CD14-positive monocyte (primary cell): ENCODE data around the gene KIAA0040. TPM values are rescaled to one million over a fixed set of nuclear protein-coding genes. Genes with fewer than 3 reads are reported as not detected.

Experiments
- DNase-seq, 3 donors: peaks; one replicate each; pipeline ENCODE4 v3.0.0-alpha.2; 2011 to 2022
- H2AFZ ChIP-seq: 2 replicates; pipeline ENCODE4 v1.6.0; 2012; ENCODE audit warnings: mild to moderate bottlenecking, low read depth, low read length, inconsistent platforms; ENCODE audit not compliant: insufficient read depth, poor library complexity, severe bottlenecking
- H3K27ac ChIP-seq, 2 donors: 1 replicate in 1 of 2; 2 replicates in 1 of 2; pipeline ENCODE4 v1.5.1; 2012 to 2013; ENCODE audit warnings: low read length in 2 of 2, control low read depth in 1 of 2, inconsistent platforms in 1 of 2, low read depth in 1 of 2, mild to moderate bottlenecking in 1 of 2
- H3K27me3 ChIP-seq, 2 donors: one replicate each; pipeline versions ENCODE4 v1.6.0 to v1.6.1; 2011 to 2013; ENCODE audit warnings: low read length in 2 of 2; ENCODE audit not compliant: control insufficient read depth in 2 of 2, insufficient read depth in 2 of 2
- H3K36me3 ChIP-seq, 2 donors: replicated peaks in 1 of 2; 1 replicate in 1 of 2; 2 replicates in 1 of 2; pipeline versions ENCODE4 v1.5.1 to v1.6.1; 2012 to 2013; ENCODE audit warnings: low read length in 2 of 2, control low read depth in 1 of 2, inconsistent platforms in 1 of 2, mild to moderate bottlenecking in 1 of 2; ENCODE audit not compliant: insufficient read depth in 2 of 2, control insufficient read depth in 1 of 2
- H3K4me1 ChIP-seq, 2 donors: 1 replicate in 1 of 2; 2 replicates in 1 of 2; pipeline versions ENCODE4 v1.5.1 to v1.6.1; 2012 to 2013; ENCODE audit warnings: low read length in 2 of 2, control low read depth in 1 of 2, inconsistent platforms in 1 of 2, mild to moderate bottlenecking in 1 of 2, moderate library complexity in 1 of 2; ENCODE audit not compliant: insufficient read depth in 2 of 2, control insufficient read depth in 1 of 2
- H3K4me2 ChIP-seq: replicated peaks from 2 replicates; pipeline ENCODE3; 2012; ENCODE audit warnings: low read length, moderate library complexity, mild to moderate bottlenecking; ENCODE audit not compliant: poor library complexity, severe bottlenecking; ENCODE audit errors: extremely low read depth
- H3K4me3 ChIP-seq, 3 experiments: fragments of 200-600 bp in 1 of 3; sonication (generic) in 1 of 3; replicated peaks in 1 of 3; 1 replicate in 2 of 3; 2 replicates in 1 of 3; pipeline ENCODE4 v1.5.1; 2011 to 2013; ENCODE audit warnings: low read length in 3 of 3, mild to moderate bottlenecking in 3 of 3, control low read depth in 2 of 3, low read depth in 2 of 3, inconsistent platforms in 1 of 3, moderate library complexity in 1 of 3
- H3K79me2 ChIP-seq: 2 replicates; pipeline ENCODE4 v1.6.0; 2012; ENCODE audit warnings: mild to moderate bottlenecking, control low read depth, inconsistent platforms, low read length, moderate library complexity; ENCODE audit not compliant: insufficient read depth
- H3K9ac ChIP-seq: 2 replicates; pipeline ENCODE4 v1.6.0; 2017; ENCODE audit warnings: low read length, mild to moderate bottlenecking; ENCODE audit not compliant: insufficient read depth, poor library complexity, severe bottlenecking
- H3K9me3 ChIP-seq, 2 donors: replicated peaks in 1 of 2; 1 replicate in 1 of 2; 2 replicates in 1 of 2; pipeline versions ENCODE4 v1.5.1 to v1.6.1; 2012 to 2013; ENCODE audit warnings: low read length in 2 of 2, control low read depth in 1 of 2; ENCODE audit not compliant: control insufficient read depth in 1 of 2, insufficient read depth in 1 of 2
- H4K20me1 ChIP-seq: 2 replicates; pipeline ENCODE4 v1.6.0; 2012; ENCODE audit warnings: mild to moderate bottlenecking, low read length, control low read depth, moderate library complexity; ENCODE audit not compliant: insufficient read depth
- H3K27ac Mint-ChIP-seq, 7 donors: one replicate each; pipeline ENCODE4 v1.8.0; 2020; ENCODE audit warnings: mild to moderate bottlenecking in 7 of 7, mixed read lengths in 7 of 7, moderate library complexity in 6 of 7, inconsistent platforms in 2 of 7
- H3K27me3 Mint-ChIP-seq, 3 donors: one replicate each; pipeline ENCODE4 v1.8.0; 2021 to 2022; ENCODE audit warnings: low read depth in 3 of 3, mild to moderate bottlenecking in 3 of 3, mixed read lengths in 3 of 3, moderate library complexity in 3 of 3, inconsistent platforms in 1 of 3
- H3K36me3 Mint-ChIP-seq, 2 donors: one replicate each; pipeline ENCODE4 v1.8.0; 2020; ENCODE audit warnings: mixed read lengths in 2 of 2, inconsistent platforms in 1 of 2, mild to moderate bottlenecking in 1 of 2
- H3K4me1 Mint-ChIP-seq: one replicate; pipeline ENCODE4 v1.8.0; 2020; ENCODE audit warnings: mild to moderate bottlenecking, mixed read lengths
- H3K4me3 Mint-ChIP-seq, 2 donors: one replicate each; pipeline ENCODE4 v1.8.0; 2020; ENCODE audit warnings: mild to moderate bottlenecking in 2 of 2, mixed read lengths in 2 of 2, moderate library complexity in 1 of 2
- H3K9me3 Mint-ChIP-seq, 7 donors: one replicate each; pipeline ENCODE4 v1.8.0; 2020 to 2022; ENCODE audit warnings: mixed read lengths in 7 of 7, mild to moderate bottlenecking in 6 of 7, moderate library complexity in 6 of 7, inconsistent platforms in 2 of 7
- WGBS: methylation state at CpG from one replicate; pipeline ENCODE4 v1.1.5; 2013; ENCODE audit warnings: missing lambda C conversion rate; ENCODE audit not compliant: insufficient coverage; 5-methylcytosine and 5-hydroxymethylcytosine counted together
- intact Hi-C, 2 donors: fragments of 100-400 bp; cut with micrococcal nuclease; formaldehyde crosslinking; loops; one replicate each; pipeline versions ENCODE4 v1.15.0 to v1.15.1; 2023
- polyA plus RNA-seq, 3 donors: library from polyadenylated mRNA; depleted of rRNA in 1 of 3; unstranded in 2 of 3; stranded (reverse) in 1 of 3; fragments of 300-500 nt in 2 of 3; fragments of >200 nt in 1 of 3; fragmentation: Illumina TruSeq in 2 of 3; gene quantifications; 1 replicate in 2 of 3; 2 replicates in 1 of 3; pipeline ENCODE4 v1.2.3, GENCODE V29; 2012 to 2021
- TF ChIP-seq, protein P1 (sequence below): fragments of 200-600 bp; IDR thresholded peaks from one replicate; pipeline ENCODE4 v1.8.0; 2022; ENCODE audit warnings: antibody characterized with exemption, mild to moderate bottlenecking

The KIAA0040 gene
- polyA plus RNA-seq, 3 donors: 24.0 to 35.4 (median 25.9) TPM

DNA sequence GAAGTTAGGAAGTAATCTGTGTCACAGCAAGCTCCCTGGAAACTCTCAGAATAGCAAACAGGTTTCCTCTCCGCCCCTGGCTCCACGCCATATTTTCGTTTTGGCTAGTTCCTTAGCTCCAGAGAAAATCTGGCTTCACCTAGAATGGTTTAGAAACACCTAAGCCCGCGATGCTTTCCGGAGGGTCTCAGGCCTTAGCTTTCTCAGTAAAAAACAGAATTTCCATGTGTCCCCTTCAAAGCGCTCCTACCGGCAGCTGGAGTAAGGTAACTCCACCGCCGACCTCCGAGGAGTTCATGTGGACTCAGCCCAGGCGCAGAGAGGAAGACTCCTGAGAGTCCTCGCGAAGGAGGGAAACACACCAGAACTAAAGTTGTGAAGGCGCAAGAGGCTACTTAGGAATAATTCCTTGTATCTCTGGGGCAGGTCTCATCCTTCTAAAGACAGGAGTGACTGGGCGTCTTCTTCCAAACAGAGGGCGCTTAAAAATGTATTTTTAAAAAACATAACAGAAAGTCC lies 406 bp downstream of the KIAA0040 start:
- Mint-ChIP-seq H3K36me3 (peaks cover 12 to 17% of the 10 kb centered on the region in 2 donors), H3K4me3 (peak overlapping the region; percentile 98 to 99), H3K4me1 (peaks cover 61% of the 10 kb centered on the region), H3K27me3 (peaks cover 0 to 2% (median 0%) of the 10 kb centered on the region in 3 donors), H3K9me3 (no peaks in the 10 kb centered on the region), H3K27ac (peak overlapping the region; percentile 93 to 97 (median 96))
- TF ChIP-seq, protein P1, sequence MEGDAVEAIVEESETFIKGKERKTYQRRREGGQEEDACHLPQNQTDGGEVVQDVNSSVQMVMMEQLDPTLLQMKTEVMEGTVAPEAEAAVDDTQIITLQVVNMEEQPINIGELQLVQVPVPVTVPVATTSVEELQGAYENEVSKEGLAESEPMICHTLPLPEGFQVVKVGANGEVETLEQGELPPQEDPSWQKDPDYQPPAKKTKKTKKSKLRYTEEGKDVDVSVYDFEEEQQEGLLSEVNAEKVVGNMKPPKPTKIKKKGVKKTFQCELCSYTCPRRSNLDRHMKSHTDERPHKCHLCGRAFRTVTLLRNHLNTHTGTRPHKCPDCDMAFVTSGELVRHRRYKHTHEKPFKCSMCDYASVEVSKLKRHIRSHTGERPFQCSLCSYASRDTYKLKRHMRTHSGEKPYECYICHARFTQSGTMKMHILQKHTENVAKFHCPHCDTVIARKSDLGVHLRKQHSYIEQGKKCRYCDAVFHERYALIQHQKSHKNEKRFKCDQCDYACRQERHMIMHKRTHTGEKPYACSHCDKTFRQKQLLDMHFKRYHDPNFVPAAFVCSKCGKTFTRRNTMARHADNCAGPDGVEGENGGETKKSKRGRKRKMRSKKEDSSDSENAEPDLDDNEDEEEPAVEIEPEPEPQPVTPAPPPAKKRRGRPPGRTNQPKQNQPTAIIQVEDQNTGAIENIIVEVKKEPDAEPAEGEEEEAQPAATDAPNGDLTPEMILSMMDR: no peak
- intact Hi-C loops: no loop called here
- H3K4me3 ChIP-seq: peak overlapping the region; percentile 90 to 99 (median 97)
- peak in 2 of 3 donors; percentile 32 to 44 for DNase-seq
- peak overlapping the region; percentile 85 to 93 for H3K27ac ChIP-seq
- no peaks in the 10 kb centered on the region for H3K9me3 ChIP-seq
- H3K27me3 ChIP-seq: no peaks in the 10 kb centered on the region
- peaks cover 48% of the 10 kb centered on the region for H3K79me2 ChIP-seq
- no peaks in the 10 kb centered on the region for H4K20me1 ChIP-seq
- peak overlapping the region; percentile 80 for H2AFZ ChIP-seq
- no peaks in the 10 kb centered on the region for H3K36me3 ChIP-seq
- H3K4me2 ChIP-seq: peak overlapping the region; percentile 95
- WGBS: 0% methylated on average over 11 of the region's 17 CpGs
- peak overlapping the region; percentile 80 for H3K9ac ChIP-seq
- H3K4me1 ChIP-seq: peaks cover 56 to 68% of the 10 kb centered on the region in 2 donors

DNA sequence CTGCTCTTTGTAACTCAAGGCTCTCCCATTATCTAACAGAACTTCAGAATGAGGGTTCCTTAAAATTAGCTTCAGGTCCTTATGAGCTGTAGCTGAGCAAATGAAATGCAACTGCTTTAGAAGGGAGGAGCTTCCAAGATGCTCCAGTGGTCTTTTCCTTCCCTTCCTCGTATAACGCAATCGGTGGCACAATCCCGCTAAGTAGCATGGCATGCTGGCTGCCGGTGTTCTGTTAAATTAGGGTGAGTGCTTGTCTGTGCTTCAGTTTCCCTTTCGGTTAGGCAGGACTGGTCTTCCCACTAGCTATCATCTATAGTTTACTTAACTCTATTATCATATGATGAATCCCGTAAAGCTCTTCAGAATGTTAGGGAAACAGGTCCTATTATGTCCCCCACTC lies 917 bp downstream of the KIAA0040 start:
- Mint-ChIP-seq H3K4me3 (peak overlapping the region; percentile 98 to 99), H3K4me1 (peaks cover 62% of the 10 kb centered on the region), H3K36me3 (peaks cover 14 to 19% of the 10 kb centered on the region in 2 donors), H3K27me3 (peaks cover 0 to 2% (median 0%) of the 10 kb centered on the region in 3 donors), H3K9me3 (no peaks in the 10 kb centered on the region), H3K27ac (peak overlapping the region; percentile 93 to 97 (median 96))
- Histone ChIP-seq H3K4me3 (peak overlapping the region; percentile 90 to 99 (median 97)), H3K36me3 (no peaks in the 10 kb centered on the region), H3K9me3 (no peaks in the 10 kb centered on the region), H3K9ac (peak overlapping the region; percentile 80), H3K27me3 (no peaks in the 10 kb centered on the region), H3K27ac (peak overlapping the region; percentile 85 to 93), H3K79me2 (peaks cover 54% of the 10 kb centered on the region), H3K4me1 (peaks cover 57 to 68% of the 10 kb centered on the region in 2 donors), H3K4me2 (peak overlapping the region; percentile 95), H4K20me1 (no peaks in the 10 kb centered on the region), H2AFZ (peak overlapping the region; percentile 80)
- TF ChIP-seq, protein P1: no peak
- peak; percentile 12 to 55 (median 49) for DNase-seq
- WGBS: no CpG with 5 or more reads among the region's 7 CpGs
- intact Hi-C loops: no loop called here
